Endothelial cell of umbilical vein (primary cell): Measurements from ENCODE around the gene GPR158. TPM values are rescaled to one million over a fixed set of nuclear protein-coding genes. Genes with fewer than 3 reads are reported as not detected.

ENCODE experiments used
- BruUV-seq: library from RNA; stranded (reverse); fragments of 400-500 nt; replicated peaks from 2 replicates; lab custom pipeline; 2021; lab: Mats Ljungman, UMichigan
- CTCF ChIA-PET: fragments of 300-600, 350-600 bp; sonication (Branson Sonifier 250); formaldehyde crosslinking; loops from one replicate; lab custom pipeline; 2021; ENCODE audit warnings: antibody characterized with exemption, inconsistent platforms; lab: Charles Lee
- POLR2A ChIA-PET: fragments of 300-600, 350-600 bp; sonication (Branson Sonifier 250); formaldehyde crosslinking; loops from one replicate; lab custom pipeline; 2021; ENCODE audit warnings: antibody characterized with exemption, inconsistent platforms; lab: Charles Lee
- DNase-seq: peaks from one replicate; pipeline ENCODE4 v3.0.0-alpha.2; 2011; ENCODE audit warnings: low read depth, low spot score
- FAIRE-seq: peaks from 2 replicates; lab custom pipeline; 2011; peaks lifted over from hg19 to GRCh38; lab: Jason Lieb, UNC
- H2AFZ ChIP-seq: 2 replicates; pipeline ENCODE4 v1.6.0; 2012; ENCODE audit warnings: low read depth, low read length, control low read depth, inconsistent platforms
- H3K27ac ChIP-seq: 2 replicates; pipeline ENCODE4 v1.5.1; 2011; ENCODE audit warnings: low read depth, mild to moderate bottlenecking, control low read depth, low read length, moderate library complexity; ENCODE audit not compliant: insufficient read depth
- H3K27me3 ChIP-seq, 2 experiments: 2 replicates each; pipeline versions ENCODE4 v1.6.0 to v1.6.1; 2011; ENCODE audit warnings: low read length in 2 of 2, mixed read lengths in 1 of 2; ENCODE audit not compliant: control insufficient read depth in 2 of 2, insufficient read depth in 2 of 2
- H3K36me3 ChIP-seq, 2 experiments: 2 replicates in 1 of 2; 3 replicates in 1 of 2; pipeline ENCODE4 v1.5.1; 2011; ENCODE audit warnings: low read length in 2 of 2, mild to moderate bottlenecking in 1 of 2, moderate library complexity in 1 of 2; ENCODE audit not compliant: control insufficient read depth in 2 of 2, insufficient read depth in 2 of 2; ENCODE audit errors: extremely low read depth in 1 of 2
- H3K4me1 ChIP-seq: 3 replicates; pipeline ENCODE4 v1.5.1; 2011; ENCODE audit warnings: mild to moderate bottlenecking, low read length; ENCODE audit not compliant: control insufficient read depth, insufficient read depth; ENCODE audit errors: extremely low read depth
- H3K4me2 ChIP-seq: 2 replicates; pipeline ENCODE4 v1.6.1; 2011; ENCODE audit warnings: low read length, control low read depth, mixed read lengths; ENCODE audit not compliant: insufficient read depth
- H3K4me3 ChIP-seq, 3 experiments: fragments of 200-600 bp in 1 of 3; sonication (generic), shearing (Covaris generic) in 1 of 3; replicated peaks in 1 of 3; 2 replicates each; pipeline ENCODE4 v1.5.1; 2011 to 2016; ENCODE audit warnings: control low read depth in 3 of 3, low read length in 3 of 3, mild to moderate bottlenecking in 2 of 3, inconsistent platforms in 1 of 3, low read depth in 1 of 3, moderate library complexity in 1 of 3; ENCODE audit not compliant: insufficient read depth in 1 of 3
- H3K79me2 ChIP-seq: 2 replicates; pipeline ENCODE4 v1.6.0; 2012; ENCODE audit warnings: low read length, inconsistent platforms; ENCODE audit not compliant: control insufficient read depth, insufficient read depth
- H3K9ac ChIP-seq: replicated peaks from 2 replicates; pipeline ENCODE3; 2011; ENCODE audit warnings: low read length, control low read depth; ENCODE audit not compliant: insufficient read depth; ENCODE audit errors: extremely low read depth
- H3K9me1 ChIP-seq: replicated peaks from 3 replicates; pipeline ENCODE4 v1.6.0; 2011; ENCODE audit warnings: mild to moderate bottlenecking, low read length; ENCODE audit not compliant: control insufficient read depth, insufficient read depth; ENCODE audit errors: extremely low read depth
- H3K9me3 ChIP-seq: replicated peaks from 2 replicates; pipeline ENCODE4 v1.5.1; 2012; ENCODE audit warnings: low read length, inconsistent platforms; ENCODE audit not compliant: control insufficient read depth, insufficient read depth
- H4K20me1 ChIP-seq: replicated peaks from 2 replicates; pipeline ENCODE3; 2011; ENCODE audit warnings: mild to moderate bottlenecking, low read length; ENCODE audit not compliant: control insufficient read depth, insufficient read depth; ENCODE audit errors: extremely low read depth
- EZH2 ChIP-seq: IDR thresholded peaks from 2 replicates; pipeline ENCODE4 v1.6.1; 2012; ENCODE audit warnings: borderline replicate concordance, low read depth, mild to moderate bottlenecking, moderate library complexity, low read length, inconsistent platforms; ENCODE audit not compliant: severe bottlenecking
- FOS ChIP-seq: IDR thresholded peaks from 2 replicates; pipeline ENCODE4 v1.6.1; 2011; ENCODE audit warnings: mild to moderate bottlenecking, low read length, moderate library complexity, borderline replicate concordance; ENCODE audit not compliant: insufficient read depth
- GATA2 ChIP-seq: IDR thresholded peaks from 2 replicates; pipeline ENCODE4 v1.7.0; 2011; ENCODE audit warnings: low read depth, mild to moderate bottlenecking, moderate library complexity, mixed read lengths, low read length; ENCODE audit not compliant: insufficient read length, insufficient read depth
- JUN ChIP-seq: IDR thresholded peaks from 2 replicates; pipeline ENCODE4 v1.6.1; 2011; ENCODE audit warnings: borderline replicate concordance, low read depth; ENCODE audit not compliant: insufficient read length, insufficient read depth
- MAX ChIP-seq: IDR thresholded peaks from 2 replicates; pipeline ENCODE4 v1.6.1; 2011; ENCODE audit not compliant: insufficient read depth, insufficient read length
- MYC ChIP-seq: IDR thresholded peaks from one replicate; pipeline ENCODE4 v1.6.1; 2011; ENCODE audit warnings: mild to moderate bottlenecking, low read depth, low read length
- POLR2A ChIP-seq: IDR thresholded peaks from 2 replicates; pipeline ENCODE4 v1.6.1; 2012; ENCODE audit warnings: low read depth, mild to moderate bottlenecking, control low read depth, low read length
- POLR2AphosphoS5 ChIP-seq: IDR thresholded peaks from 2 replicates; pipeline ENCODE4 v1.6.1; 2012; ENCODE audit warnings: low read depth, mild to moderate bottlenecking, control low read depth, low read length, moderate library complexity; ENCODE audit not compliant: insufficient read depth
- dilution Hi-C: fragments of 300-500 bp; cut with MboI; formaldehyde crosslinking; loops from one replicate; pipeline ENCODE4 v1.15.0; 2019; ENCODE audit warnings: low sequenced_read_pairs; ENCODE audit not compliant: extremely low pct_ligation_motif_present
- intact Hi-C: fragments of 100-400 bp; cut with micrococcal nuclease; formaldehyde crosslinking; loops from one replicate; pipeline ENCODE4 v1.10.0; 2022
- polyA plus RNA-seq, 4 experiments: library from polyadenylated mRNA; depleted of rRNA in 3 of 4; stranded (reverse) in 3 of 4; unstranded in 1 of 4; fragments of >200 nt; gene quantifications; 2 replicates each; pipeline versions ENCODE4 v1.2.1 to v1.2.3, GENCODE V29; 2011 to 2012; ENCODE audit warnings: missing spikeins in 1 of 4
- total RNA-seq: library from RNA; stranded (reverse); gene quantifications from 2 replicates; pipeline ENCODE4 v1.2.3, GENCODE V29; 2021
- TF ChIP-seq, protein P1 (sequence below), 2 donors: IDR thresholded peaks; 1 replicate in 1 of 2; 2 replicates in 1 of 2; pipeline ENCODE4 v1.5.1; 2011; ENCODE audit warnings: low read length in 2 of 2, mild to moderate bottlenecking in 2 of 2, moderate library complexity in 2 of 2, control low read depth in 1 of 2, inconsistent platforms in 1 of 2, low read depth in 1 of 2; ENCODE audit not compliant: insufficient read depth in 1 of 2; ENCODE audit errors: extremely low read depth in 1 of 2

Gene GPR158
- total and polyA plus RNA-seq, 2 donors (not counting 3 experiments of a cell fraction or from before 2014, with no cell fraction given), result not detected

DNA sequence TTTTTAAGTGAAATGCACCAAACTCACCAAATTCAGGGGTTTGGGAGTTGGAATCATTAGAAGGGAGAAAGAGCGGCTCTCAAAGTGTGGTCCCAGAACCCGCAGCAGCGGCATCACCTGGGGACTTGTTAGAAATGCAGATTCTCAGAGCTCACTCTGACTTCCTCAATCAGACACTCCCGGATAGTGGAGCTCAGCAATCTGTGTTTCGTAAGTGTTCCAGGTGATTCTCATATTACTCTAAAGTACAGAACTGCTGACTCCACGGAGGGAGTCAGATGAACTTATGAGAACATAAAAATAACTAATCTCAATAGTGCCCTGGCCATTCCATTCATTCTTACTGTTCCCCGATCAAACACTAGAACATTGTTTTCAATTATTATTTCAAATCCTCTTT, 400.5 kb downstream of the GPR158 start:
- Histone ChIP-seq H3K9me3 (no peaks in the 10 kb centered on the region), H3K4me1 (no peaks in the 10 kb centered on the region), H3K4me3 (no peak overlapping the region), H3K9me1 (no peaks in the 10 kb centered on the region), H3K79me2 (no peaks in the 10 kb centered on the region), H2AFZ (no peak overlapping the region), H3K27me3 (peaks cover 0 to 3% of the 10 kb centered on the region in 2 experiments), H3K36me3 (no peaks in the 10 kb centered on the region), H3K4me2 (no peak overlapping the region), H4K20me1 (no peaks in the 10 kb centered on the region), H3K27ac (no peak overlapping the region), H3K9ac (no peak overlapping the region)
- TF ChIP-seq, protein P1, sequence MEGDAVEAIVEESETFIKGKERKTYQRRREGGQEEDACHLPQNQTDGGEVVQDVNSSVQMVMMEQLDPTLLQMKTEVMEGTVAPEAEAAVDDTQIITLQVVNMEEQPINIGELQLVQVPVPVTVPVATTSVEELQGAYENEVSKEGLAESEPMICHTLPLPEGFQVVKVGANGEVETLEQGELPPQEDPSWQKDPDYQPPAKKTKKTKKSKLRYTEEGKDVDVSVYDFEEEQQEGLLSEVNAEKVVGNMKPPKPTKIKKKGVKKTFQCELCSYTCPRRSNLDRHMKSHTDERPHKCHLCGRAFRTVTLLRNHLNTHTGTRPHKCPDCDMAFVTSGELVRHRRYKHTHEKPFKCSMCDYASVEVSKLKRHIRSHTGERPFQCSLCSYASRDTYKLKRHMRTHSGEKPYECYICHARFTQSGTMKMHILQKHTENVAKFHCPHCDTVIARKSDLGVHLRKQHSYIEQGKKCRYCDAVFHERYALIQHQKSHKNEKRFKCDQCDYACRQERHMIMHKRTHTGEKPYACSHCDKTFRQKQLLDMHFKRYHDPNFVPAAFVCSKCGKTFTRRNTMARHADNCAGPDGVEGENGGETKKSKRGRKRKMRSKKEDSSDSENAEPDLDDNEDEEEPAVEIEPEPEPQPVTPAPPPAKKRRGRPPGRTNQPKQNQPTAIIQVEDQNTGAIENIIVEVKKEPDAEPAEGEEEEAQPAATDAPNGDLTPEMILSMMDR (IDR thresholded peaks at IDR 0.05; ENCODE audit: extremely low read depth in 1 of 2, insufficient read depth in 1 of 2, low read depth in 1 of 2, low read length in 2 of 2), result no peak
- ChIA-PET POLR2A (no interaction called here), CTCF (no interaction called here)
- dilution Hi-C loops, result no loop called here
- intact Hi-C loops, result loop anchor here (5.0 kb wide), 1 partner anchor 377 kb away; no protein-coding TSS in a partner anchor
- FAIRE-seq (no peak), DNase-seq (no peak)
- BruUV-seq, result no TSS peak

DNA sequence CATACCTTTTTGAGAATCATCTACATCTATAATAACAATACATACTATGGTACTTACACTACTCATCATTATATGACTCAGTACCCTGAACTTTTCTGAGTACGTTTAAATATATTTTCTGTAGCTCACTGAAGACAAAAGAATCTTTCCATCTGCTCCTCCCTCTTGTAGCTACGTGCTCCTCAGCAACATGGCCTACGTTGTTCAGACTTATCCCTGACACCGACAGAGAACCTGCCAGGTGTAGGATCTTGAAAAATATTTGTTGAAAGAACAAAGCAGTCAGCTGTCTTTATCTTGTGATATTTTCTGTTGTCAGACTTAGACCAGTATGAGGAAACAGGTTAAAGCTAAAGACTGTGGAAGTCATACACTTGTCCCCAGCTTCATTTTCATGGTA, 403.3 kb downstream of the GPR158 start:
- Histone ChIP-seq H3K4me3 (no peak overlapping the region), H3K4me2 (no peak overlapping the region), H3K9me3 (no peaks in the 10 kb centered on the region), H3K27me3 (no peaks in the 10 kb centered on the region), H3K9ac (no peak overlapping the region), H3K27ac (no peak overlapping the region), H3K9me1 (no peaks in the 10 kb centered on the region), H2AFZ (no peak overlapping the region), H3K79me2 (no peaks in the 10 kb centered on the region), H4K20me1 (no peaks in the 10 kb centered on the region), H3K36me3 (no peaks in the 10 kb centered on the region), H3K4me1 (no peaks in the 10 kb centered on the region)
- no peak for FAIRE-seq
- no TSS peak for BruUV-seq
- intact Hi-C loops (loop anchor here (5.0 kb wide), 1 partner anchor 374 kb away; no protein-coding TSS in a partner anchor), dilution Hi-C loops (no loop called here)
- TF ChIP-seq MAX, result no peak
- TF ChIP-seq MYC, result no peak
- TF ChIP-seq POLR2AphosphoS5, result no peak
- no peak for TF ChIP-seq GATA2
- TF ChIP-seq, protein P1 (IDR thresholded peaks at IDR 0.05; ENCODE audit: extremely low read depth in 1 of 2, insufficient read depth in 1 of 2, low read depth in 1 of 2, low read length in 2 of 2), result no peak
- no peak for TF ChIP-seq EZH2
- no peak for TF ChIP-seq POLR2A
- no peak for TF ChIP-seq JUN
- no peak for TF ChIP-seq FOS
- no peak for DNase-seq
- ChIA-PET POLR2A (no interaction called here), CTCF (no interaction called here)
